GF-D8 (cell line): ENCODE measurements around the gene TNFSF13B.
A peak's percentile ranks its signal among the peaks of the same experiment; 100 is the strongest.
"Not testable (repeated sequence)": the region's sequence is repeated elsewhere in the genome, so short reads cannot be mapped to it uniquely, and the experiment has no call there.

Experiments
- DNase-seq: peaks from one replicate; lab custom pipeline; 2025; lab: John Stamatoyannopoulos, UW

The TNFSF13B gene

GRCh38 chr13:108281901-108282300, 12.4 kb downstream of the TNFSF13B start:
- no peak for DNase-seq

- no peak for DNase-seq
Measured at GRCh38 chr13:108283110-108283509, 13.6 kb downstream of the TNFSF13B start.

DNA sequence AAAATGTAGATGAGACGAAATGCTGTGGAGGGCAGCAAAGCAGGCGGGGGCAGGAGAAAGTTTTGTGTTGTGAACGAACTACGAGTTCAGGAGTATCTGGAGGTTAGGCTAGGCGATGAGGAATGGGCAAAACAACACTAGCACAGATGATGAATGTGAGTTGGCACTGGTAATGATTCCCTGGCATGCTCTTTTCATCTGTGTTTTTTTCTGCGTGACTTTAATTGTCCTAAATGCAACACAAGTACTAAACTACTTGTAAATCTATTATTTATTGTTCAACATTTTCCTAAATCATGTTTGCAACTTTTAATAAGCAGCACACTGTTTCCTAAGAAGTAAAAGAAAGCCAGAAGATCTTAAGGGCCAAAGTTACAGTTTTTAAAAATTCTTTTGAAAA, 19.2 kb downstream of the TNFSF13B start:
- no peak for DNase-seq

- no peak for DNase-seq
Measured at GRCh38 chr13:108289819-108290218, 20.3 kb downstream of the TNFSF13B start.

- DNase-seq, result no peak
Measured at GRCh38 chr13:108297114-108297513, 27.6 kb downstream of the TNFSF13B start.

- DNase-seq, result no peak
Measured at GRCh38 chr13:108302279-108302678, 32.8 kb downstream of the TNFSF13B start.

GRCh38 chr13:108304170-108305016, 34.9 kb downstream of the TNFSF13B start:
- no peak for DNase-seq

DNA sequence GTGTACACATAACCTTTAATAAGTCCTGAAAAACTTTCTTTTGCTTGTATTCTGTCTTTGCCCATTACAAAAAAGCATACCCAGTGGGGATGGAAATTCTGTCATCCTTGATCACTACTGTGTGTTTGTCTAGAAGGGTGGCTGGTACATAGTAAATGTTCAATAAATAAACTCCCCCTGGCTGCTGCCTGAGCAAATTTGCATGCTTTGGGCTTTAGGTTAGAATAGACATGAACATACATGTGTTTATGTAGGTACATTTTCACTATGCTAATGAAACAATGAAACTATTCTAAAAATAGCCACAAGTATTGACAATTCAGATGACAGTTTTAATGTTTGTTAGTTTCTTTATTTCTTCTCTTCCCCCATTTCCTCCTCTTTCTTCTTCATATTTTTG, 36.1 kb downstream of the TNFSF13B start:
- DNase-seq, result no peak

- no peak for DNase-seq
Measured at GRCh38 chr13:108306860-108307259, 37.3 kb downstream of the TNFSF13B start.

DNA sequence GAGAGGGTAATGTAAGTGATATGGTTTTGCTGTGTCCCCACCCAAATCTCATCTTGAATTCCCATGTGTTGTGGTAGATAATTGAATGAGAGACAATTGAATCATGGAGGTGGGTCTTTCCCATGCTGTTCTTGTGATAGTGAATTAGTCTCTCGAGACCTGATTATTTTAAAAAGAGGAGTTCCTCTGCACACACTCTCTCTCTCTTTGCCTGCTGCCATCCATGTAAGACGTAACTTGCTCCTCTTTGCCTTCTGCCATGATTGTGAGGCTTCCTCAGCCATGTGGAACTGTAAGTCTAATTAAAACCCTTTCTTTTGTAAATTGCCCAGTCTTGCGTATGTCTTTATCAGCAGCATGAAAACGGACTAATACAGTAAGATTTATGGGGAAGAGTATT, 42.1 kb downstream of the TNFSF13B start:
- DNase-seq, result not testable (repeated sequence)

DNA sequence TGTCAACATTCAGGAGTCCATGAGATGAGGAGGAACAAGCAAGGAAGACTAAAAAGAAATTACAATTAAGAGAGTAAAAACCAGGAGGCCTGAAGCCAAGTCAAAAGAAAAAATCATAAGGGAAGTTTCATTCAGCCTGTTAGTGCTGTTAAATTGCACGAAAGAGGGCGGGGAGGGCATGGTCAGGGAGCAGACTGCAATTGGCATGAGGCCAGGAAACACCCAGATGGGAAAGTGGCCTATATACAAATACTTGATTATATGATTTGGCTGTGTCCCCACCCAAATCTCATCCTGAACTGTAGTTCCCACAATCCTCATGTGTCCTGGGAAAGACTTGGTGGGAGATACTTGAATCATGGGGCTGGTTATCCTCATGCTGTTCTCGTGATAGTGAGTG, 43.9 kb downstream of the TNFSF13B start:
- DNase-seq, result no peak

DNA sequence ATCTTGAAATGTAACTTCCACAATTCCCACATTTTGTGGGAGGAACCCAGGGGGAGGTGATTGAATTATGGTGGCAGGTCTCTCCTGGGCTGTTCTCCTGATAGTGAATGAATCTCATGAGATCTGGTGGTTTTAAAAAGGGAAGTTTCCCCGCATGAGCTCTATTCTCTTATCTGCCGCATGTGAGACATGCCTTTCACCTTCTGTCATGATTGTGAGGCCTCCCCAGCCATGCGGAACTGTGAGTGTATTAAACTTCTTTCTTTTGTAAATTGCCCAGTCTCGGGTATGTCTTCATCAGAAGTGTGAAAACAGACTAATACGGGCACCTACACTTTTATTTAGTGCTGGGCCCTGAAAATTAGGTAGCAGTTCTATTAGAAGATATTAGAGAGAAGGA, 45.8 kb downstream of the TNFSF13B start:
- no peak for DNase-seq

GRCh38 chr13:108315991-108316390, 46.5 kb downstream of the TNFSF13B start:
- DNase-seq, result no peak

DNA sequence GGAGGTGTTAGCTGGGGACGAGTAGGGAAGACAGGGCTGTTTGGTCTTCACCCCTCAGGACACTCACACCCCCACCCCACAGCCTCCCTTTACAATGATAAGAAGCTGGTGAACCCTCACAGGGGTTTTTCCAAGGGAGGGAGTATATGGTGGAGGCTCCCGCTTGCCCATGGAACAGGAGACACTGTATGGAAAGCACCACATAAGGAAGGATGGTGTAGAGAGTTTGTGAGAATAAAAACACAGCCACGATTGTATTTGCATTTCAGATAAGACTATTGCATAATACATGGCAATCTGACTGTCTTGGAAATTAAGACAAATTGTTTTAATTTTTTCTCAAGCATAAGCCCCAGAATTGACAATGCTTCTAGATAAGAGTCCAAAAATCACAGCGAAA, 46.9 kb downstream of the TNFSF13B start:
- no peak for DNase-seq

DNA sequence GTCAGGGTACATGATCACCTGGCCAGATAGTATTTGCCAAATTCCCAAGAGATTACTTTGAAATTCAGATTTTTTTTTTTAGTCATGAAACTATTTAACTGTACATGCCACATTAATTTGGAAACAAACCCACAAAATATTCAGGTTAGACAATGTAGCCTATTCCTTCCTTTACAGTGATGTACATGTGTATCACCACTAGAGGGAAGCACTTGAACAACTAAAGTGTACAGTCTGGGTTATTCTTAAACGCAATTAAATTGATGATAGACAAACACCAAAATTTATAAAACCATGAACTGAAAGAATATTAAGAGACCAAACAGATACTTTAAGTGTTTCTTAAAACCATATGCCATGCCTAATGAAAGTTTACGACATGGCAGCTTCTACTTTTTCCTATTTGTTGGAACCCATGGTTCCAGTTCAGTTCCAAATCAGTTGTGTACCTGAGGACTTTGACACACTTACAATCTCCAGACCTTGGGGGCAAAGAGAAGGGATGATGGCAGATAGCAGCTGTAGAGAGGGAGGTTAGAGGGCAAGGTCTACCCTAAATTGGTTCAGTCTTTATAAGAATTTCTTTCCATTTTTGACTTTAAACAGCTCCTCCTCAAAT, 52.8 kb downstream of the TNFSF13B start:
- DNase-seq, result peak; percentile 22

DNA sequence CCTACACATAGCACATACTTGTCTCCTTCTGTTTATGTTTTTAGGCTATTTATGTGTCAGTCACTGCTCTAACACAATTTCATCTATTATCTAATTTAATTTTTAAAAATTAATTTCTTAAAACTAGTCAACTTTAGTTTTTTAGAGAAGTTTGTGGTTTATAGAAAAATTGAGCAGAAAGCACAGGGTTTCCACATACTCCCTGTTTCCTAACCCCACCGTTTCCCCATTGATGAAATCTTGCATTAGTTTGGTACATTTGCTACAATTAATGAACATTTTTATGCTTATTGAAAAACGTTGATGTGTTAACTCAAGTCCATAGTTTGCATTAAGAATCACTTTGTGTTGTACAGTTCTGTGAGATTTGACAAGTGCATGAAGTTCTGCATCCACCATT, 53.5 kb downstream of the TNFSF13B start:
- DNase-seq, result peak; percentile 22

DNA sequence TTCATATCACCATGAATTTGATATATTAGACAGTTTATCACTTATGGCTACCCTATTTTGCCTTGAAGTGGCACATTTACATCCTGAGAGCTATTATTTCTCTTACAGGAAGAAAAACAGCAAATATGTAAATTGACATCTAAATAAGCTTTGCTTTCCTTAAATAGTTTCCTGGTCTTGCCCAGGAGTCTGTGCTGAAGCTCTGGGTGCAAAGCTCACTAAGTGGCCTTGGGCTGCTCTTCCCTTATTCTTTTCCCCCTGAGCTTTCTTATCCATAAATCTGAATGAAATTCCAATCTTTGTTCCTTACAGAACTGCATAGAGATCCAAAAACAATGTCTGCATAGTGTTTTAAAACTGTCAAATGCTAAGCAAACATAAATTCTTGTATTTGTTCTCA, 56.3 kb downstream of the TNFSF13B start:
- DNase-seq, result no peak

DNA sequence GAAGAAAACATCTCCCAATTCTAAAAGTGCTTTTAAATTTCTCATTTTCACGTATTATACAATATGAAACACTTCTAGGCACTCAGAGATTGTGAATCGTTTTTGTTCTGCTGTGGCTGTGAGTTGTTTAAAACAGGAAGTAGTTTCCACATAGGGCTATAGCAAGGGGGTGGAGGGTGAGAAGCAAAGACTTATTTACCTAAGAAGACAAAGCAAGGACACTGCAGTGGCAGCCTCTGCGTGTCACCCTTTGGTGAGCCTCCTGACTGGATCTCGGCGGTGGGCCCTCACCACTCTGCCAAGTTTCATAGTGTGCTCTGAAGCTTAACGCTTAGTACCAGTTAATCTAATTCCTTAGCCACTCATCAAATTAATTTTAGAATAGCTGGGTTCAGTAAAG, 56.8 kb downstream of the TNFSF13B start:
- peak; percentile 79 for DNase-seq

DNA sequence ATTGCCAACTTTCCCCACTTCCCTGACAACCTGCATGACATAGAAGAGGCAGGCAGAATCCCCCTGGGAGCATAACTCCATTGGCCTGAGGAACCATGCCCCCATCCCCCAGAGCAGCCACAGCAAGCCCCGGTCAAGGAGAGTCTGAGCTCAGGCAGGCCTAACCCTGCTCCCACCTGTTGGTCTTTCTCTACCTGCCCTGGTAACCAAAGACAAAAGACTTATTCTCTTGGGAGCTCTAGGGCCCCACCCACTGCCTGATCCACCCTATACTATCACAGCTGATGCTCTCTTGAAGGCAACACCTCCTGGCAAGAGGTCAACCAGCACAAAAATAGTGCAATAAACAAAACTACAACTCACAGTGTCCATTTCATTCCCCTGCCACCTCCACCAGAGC, 59.3 kb downstream of the TNFSF13B start:
- no peak for DNase-seq

- DNase-seq, result no peak
Measured at GRCh38 chr13:108332791-108333190, 63.3 kb downstream of the TNFSF13B start.

DNA sequence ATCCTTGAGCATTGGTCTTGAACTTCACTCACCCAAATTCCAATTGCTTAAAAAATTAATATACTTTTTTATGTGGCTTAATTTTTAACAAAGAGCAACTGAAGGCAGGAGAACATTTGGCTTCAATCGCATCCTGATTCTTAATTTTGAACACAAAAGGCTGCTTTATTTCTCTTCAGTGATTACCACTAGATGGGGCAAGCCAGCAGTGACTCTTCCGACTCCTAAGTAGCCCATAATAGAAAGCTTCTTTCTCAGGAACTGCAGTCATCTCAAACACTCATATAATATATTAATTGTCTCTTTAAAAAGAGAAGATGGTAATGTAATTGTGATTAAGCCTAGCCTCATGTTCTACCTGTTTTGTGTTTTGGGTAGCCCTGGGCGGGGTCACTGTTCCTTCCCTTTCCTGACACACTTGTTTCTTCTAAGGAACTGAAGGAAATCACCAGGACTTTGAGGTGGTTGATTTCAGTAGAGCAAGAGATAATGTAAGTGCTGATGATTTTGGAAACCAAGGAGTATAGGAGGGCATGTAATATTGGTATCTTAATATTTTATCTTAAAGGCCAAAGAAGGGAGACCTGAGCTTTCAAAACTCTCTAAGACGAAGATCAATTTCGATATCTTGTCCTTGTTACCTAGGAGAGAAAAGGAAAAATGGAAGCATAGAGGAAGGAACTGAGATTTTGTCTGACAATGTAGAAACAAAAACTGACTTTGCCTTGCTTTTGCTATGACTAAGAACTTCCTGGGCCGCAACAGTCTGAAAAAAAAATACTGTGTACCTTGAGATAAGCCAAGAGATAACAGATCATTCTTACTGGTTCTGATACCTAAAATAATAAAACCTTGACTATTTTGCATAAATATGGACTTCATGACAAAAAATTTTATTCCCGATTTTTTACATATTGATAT, 73.1 kb downstream of the TNFSF13B start:
- DNase-seq, result peak; percentile 33

GRCh38 chr13:108345016-108345415, 75.5 kb downstream of the TNFSF13B start:
- no peak for DNase-seq

DNA sequence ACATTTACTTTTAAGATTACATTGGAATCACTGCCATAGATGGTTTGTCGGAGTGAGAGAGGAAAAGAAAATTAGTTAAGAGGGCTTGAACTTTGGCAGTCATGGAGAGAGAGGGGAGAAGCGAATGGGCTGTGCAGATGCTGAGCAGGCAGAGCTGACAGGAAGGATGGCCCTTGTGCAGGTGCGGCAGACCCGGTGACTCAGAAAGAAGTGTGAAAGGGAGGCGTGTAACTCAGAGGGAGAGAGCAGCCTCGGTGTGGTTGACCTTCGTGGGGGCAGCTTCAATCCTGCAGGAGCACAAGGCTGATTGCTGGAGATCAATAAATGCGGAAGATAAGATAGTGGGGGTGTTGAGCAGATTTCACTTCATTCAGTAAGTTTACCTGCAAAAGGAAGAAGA, 76.9 kb downstream of the TNFSF13B start:
- DNase-seq, result no peak
